ENCODE measurements around the gene C1QL3.

Gene C1QL3

GRCh38 chr10:16491933-16492332 is 29.7 kb downstream of the C1QL3 start:
- DNase-seq: no peak

- no peak for DNase-seq
Observed at GRCh38 chr10:16490511-16490910, 31.2 kb downstream of the C1QL3 start.

GRCh38 chr10:16483241-16483917 is 38.3 kb downstream of the C1QL3 start:
- no peak for DNase-seq

GRCh38 chr10:16481052-16481728 is 40.5 kb downstream of the C1QL3 start:
- DNase-seq: no peak

- no peak for DNase-seq
Observed at GRCh38 chr10:16478801-16479200, 42.9 kb downstream of the C1QL3 start.

GRCh38 chr10:16477757-16478156 is 43.9 kb downstream of the C1QL3 start:
- no peak for DNase-seq

GRCh38 chr10:16472828-16473227 is 48.9 kb downstream of the C1QL3 start:
- no peak for DNase-seq

- no peak for DNase-seq
Observed at GRCh38 chr10:16470747-16471146, 50.9 kb downstream of the C1QL3 start.

GRCh38 chr10:16466001-16466400 is 55.7 kb downstream of the C1QL3 start:
- no peak for DNase-seq

Measured in NCI-H187 treated with DMSO at 0.1 percent for 48 hours (cell line).